HCT116 (cell line): ENCODE data around the gene KRT14. TPM values are rescaled to one million over a fixed set of nuclear protein-coding genes. Genes with fewer than 3 reads are reported as not detected.

Experiments
- ATAC-seq: fragments of 200-7000 bp; cut with Tn5 transposase; 2 replicates; pipeline ENCODE4 v1.9.1; 2020; ENCODE audit warnings: mild to moderate bottlenecking, moderate library complexity
- BruUV-seq: library from RNA; stranded (reverse); fragments of 400-500 nt; replicated peaks from 2 replicates; lab custom pipeline; 2021; lab: Mats Ljungman, UMichigan
- CTCF ChIA-PET: fragments of 300-600 bp; sonication (Branson Sonifier 250); formaldehyde crosslinking; loops from one replicate; lab custom pipeline; 2021; ENCODE audit warnings: antibody characterized with exemption; lab: Charles Lee
- POLR2A ChIA-PET: fragments of 300-600, 350-600 bp; sonication (Branson Sonifier 250); formaldehyde crosslinking; loops from one replicate; lab custom pipeline; 2021; ENCODE audit warnings: antibody characterized with exemption; lab: Charles Lee
- RAD21 ChIA-PET, 2 experiments: fragments of 300-600 bp; sonication (Branson Sonifier 250); formaldehyde crosslinking; loops; one replicate each; lab custom pipeline; 2023; ENCODE audit warnings: low total read pairs in 2 of 2; ENCODE audit not compliant: uncharacterized antibody in 2 of 2, unreplicated experiment in 2 of 2, low non-redundant PET in 1 of 2; lab: Charles Lee
- DNase-seq: peaks from one replicate; pipeline ENCODE4 v3.0.0-alpha.2; 2010; ENCODE audit warnings: low read depth, low spot score
- H2AFZ ChIP-seq: fragments of 200-600 bp; shearing (Covaris generic), sonication (generic); 2 replicates; pipeline ENCODE4 v1.6.1; 2017; ENCODE audit warnings: low read depth, mixed run types, mixed read lengths, antibody characterized with exemption, low read length; ENCODE audit not compliant: poor library complexity, severe bottlenecking
- H3K27ac ChIP-seq: 2 replicates; pipeline ENCODE4 v1.5.1; 2012; ENCODE audit warnings: low read depth, low read length
- H3K27me3 ChIP-seq: fragments of 200-600 bp; sonication (generic); 2 replicates; pipeline ENCODE4 v1.6.1; 2016; ENCODE audit warnings: mixed run types, low read length, mixed read lengths; ENCODE audit not compliant: insufficient read depth
- H3K36me3 ChIP-seq, 2 experiments: fragments of 200-500 bp in 1 of 2; fragments of 200-600 bp in 1 of 2; sonication (Bioruptor generic) in 1 of 2; sonication (generic) in 1 of 2; 2 replicates each; pipeline versions ENCODE4 v1.5.1 to v1.6.1; 2014 to 2016; ENCODE audit warnings: low read length in 2 of 2, inconsistent platforms in 1 of 2, mixed read lengths in 1 of 2, mixed run types in 1 of 2; ENCODE audit not compliant: insufficient read depth in 2 of 2, control insufficient read depth in 1 of 2
- H3K4me1 ChIP-seq, 2 experiments: fragments of 200-600 bp in 1 of 2; sonication (generic) in 1 of 2; 2 replicates each; pipeline versions ENCODE4 v1.5.1 to v1.6.1; 2012 to 2017; ENCODE audit warnings: low read length in 2 of 2, inconsistent platforms in 1 of 2, mild to moderate bottlenecking in 1 of 2, mixed read lengths in 1 of 2, mixed run types in 1 of 2, moderate library complexity in 1 of 2; ENCODE audit not compliant: insufficient read depth in 2 of 2, control insufficient read depth in 1 of 2
- H3K4me2 ChIP-seq: fragments of 200-600 bp; sonication (generic); 2 replicates; pipeline ENCODE4 v1.6.1; 2017; ENCODE audit warnings: mixed run types, low read length, mixed read lengths
- H3K4me3 ChIP-seq, 2 experiments: fragments of 200-600 bp in 1 of 2; sonication (generic) in 1 of 2; replicated peaks in 1 of 2; 2 replicates each; pipeline ENCODE4 v1.5.1; 2011 to 2016; ENCODE audit warnings: low read length in 2 of 2, control low read depth in 1 of 2, low read depth in 1 of 2, mild to moderate bottlenecking in 1 of 2, mixed read lengths in 1 of 2, mixed run types in 1 of 2
- H3K79me2 ChIP-seq: fragments of 200-600 bp; sonication (generic); 2 replicates; pipeline ENCODE4 v1.6.1; 2017; ENCODE audit warnings: mild to moderate bottlenecking, mixed run types, low read length, moderate library complexity, mixed read lengths; ENCODE audit not compliant: insufficient read depth
- H3K9ac ChIP-seq: fragments of 200-600 bp; sonication (generic); 2 replicates; pipeline ENCODE4 v1.6.1; 2016; ENCODE audit warnings: low read length, mixed read lengths
- H3K9me2 ChIP-seq: fragments of 200-600 bp; sonication (generic), shearing (Covaris generic); 2 replicates; pipeline ENCODE4 v1.6.1; 2017; ENCODE audit warnings: mixed run types, mild to moderate bottlenecking, moderate library complexity; ENCODE audit not compliant: insufficient read depth
- H3K9me3 ChIP-seq, 2 experiments: fragments of 200-500 bp in 1 of 2; fragments of 200-600 bp in 1 of 2; sonication (Bioruptor generic) in 1 of 2; sonication (generic) in 1 of 2; 2 replicates each; pipeline ENCODE4 v1.6.1; 2014 to 2017; ENCODE audit warnings: low read length in 2 of 2, mixed read lengths in 2 of 2, inconsistent platforms in 1 of 2, low read depth in 1 of 2, mild to moderate bottlenecking in 1 of 2, mixed run types in 1 of 2, moderate library complexity in 1 of 2; ENCODE audit not compliant: control insufficient read depth in 1 of 2, insufficient read depth in 1 of 2
- H4K20me1 ChIP-seq: fragments of 200-600 bp; sonication (generic), shearing (Covaris generic); 2 replicates; pipeline ENCODE4 v1.6.1; 2017; ENCODE audit warnings: mixed run types, mild to moderate bottlenecking, moderate library complexity; ENCODE audit not compliant: insufficient read depth
- CBX3 ChIP-seq: IDR thresholded peaks from 2 replicates; pipeline ENCODE4 v1.6.1; 2012; ENCODE audit warnings: low read depth
- CEBPB ChIP-seq: IDR thresholded peaks from 2 replicates; pipeline ENCODE4 v1.6.1; 2012; ENCODE audit warnings: low read depth
- EGR1 ChIP-seq: IDR thresholded peaks from 2 replicates; pipeline ENCODE4 v1.6.1; 2012; ENCODE audit warnings: low read depth
- ELF1 ChIP-seq: IDR thresholded peaks from 2 replicates; pipeline ENCODE4 v1.6.1; 2012; ENCODE audit warnings: low read depth, borderline replicate concordance
- EZH2 ChIP-seq: fragments of 200-600 bp; sonication (generic); IDR thresholded peaks from 2 replicates; pipeline ENCODE4 v1.6.1; 2017; ENCODE audit warnings: antibody characterized with exemption, mixed run types
- FOSL1 ChIP-seq: IDR thresholded peaks from 2 replicates; pipeline ENCODE4 v1.6.1; 2012; ENCODE audit warnings: low read depth
- JUND ChIP-seq: IDR thresholded peaks from 2 replicates; pipeline ENCODE4 v1.6.1; 2012
- POLR2A ChIP-seq: IDR thresholded peaks from 2 replicates; pipeline ENCODE4 v1.7.0; 2011; ENCODE audit warnings: borderline replicate concordance; ENCODE audit not compliant: insufficient read depth, insufficient read length; ENCODE audit errors: extremely low read depth
- POLR2AphosphoS5 ChIP-seq: IDR thresholded peaks from 2 replicates; pipeline ENCODE4 v1.6.1; 2011; ENCODE audit warnings: mild to moderate bottlenecking, low read depth, low read length, moderate library complexity
- RAD21 ChIP-seq: IDR thresholded peaks from 2 replicates; pipeline ENCODE4 v1.6.1; 2012; ENCODE audit warnings: low read depth, mild to moderate bottlenecking
- REST ChIP-seq: IDR thresholded peaks from 2 replicates; pipeline ENCODE4 v1.6.1; 2012; ENCODE audit warnings: low read depth
- SIN3A ChIP-seq: IDR thresholded peaks from 2 replicates; pipeline ENCODE4 v1.6.1; 2012; ENCODE audit warnings: low read depth
- SP1 ChIP-seq: IDR thresholded peaks from 2 replicates; pipeline ENCODE4 v1.6.1; 2012; ENCODE audit warnings: low read depth
- SRF ChIP-seq: IDR thresholded peaks from 2 replicates; pipeline ENCODE4 v1.6.1; 2012; ENCODE audit warnings: low read depth
- TCF7L2 ChIP-seq: IDR thresholded peaks from 2 replicates; pipeline ENCODE4 v1.7.0; 2011; ENCODE audit warnings: borderline replicate concordance, inconsistent platforms; ENCODE audit not compliant: insufficient read depth, insufficient read length; ENCODE audit errors: extremely low read depth
- YY1 ChIP-seq: IDR thresholded peaks from 2 replicates; pipeline ENCODE4 v1.6.1; 2011; ENCODE audit warnings: low read length, low read depth, moderate library complexity, mild to moderate bottlenecking; ENCODE audit not compliant: insufficient replicate concordance; ENCODE audit errors: extremely low read depth
- ZBTB33 ChIP-seq: IDR thresholded peaks from 2 replicates; pipeline ENCODE4 v1.6.1; 2011; ENCODE audit warnings: mild to moderate bottlenecking, low read length, moderate library complexity; ENCODE audit not compliant: insufficient replicate concordance; ENCODE audit errors: extremely low read depth
- ZFX ChIP-seq: fragments of 450-650 bp; IDR thresholded peaks from 2 replicates; pipeline ENCODE4 v1.6.1; 2017
- ZNF274 ChIP-seq: fragments of 200-500 bp; sonication (Bioruptor generic); IDR thresholded peaks from 2 replicates; pipeline ENCODE4 v1.6.1; 2014; ENCODE audit warnings: mild to moderate bottlenecking, low read depth, low read length, inconsistent platforms
- intact Hi-C: fragments of 100-400 bp; cut with micrococcal nuclease; formaldehyde crosslinking; loops from 2 replicates; pipeline ENCODE4 v1.10.0; 2022
- total RNA-seq: library from RNA; stranded (reverse); gene quantifications from one replicate; pipeline ENCODE4 v1.2.1, GENCODE V29; 2021; ENCODE audit not compliant: unreplicated experiment
- TF ChIP-seq, protein P1 (sequence below): IDR thresholded peaks from 2 replicates; pipeline ENCODE4 v1.6.1; 2012

KRT14 gene
- total RNA-seq, 1 experiment from 2014 or later, result not detected

DNA sequence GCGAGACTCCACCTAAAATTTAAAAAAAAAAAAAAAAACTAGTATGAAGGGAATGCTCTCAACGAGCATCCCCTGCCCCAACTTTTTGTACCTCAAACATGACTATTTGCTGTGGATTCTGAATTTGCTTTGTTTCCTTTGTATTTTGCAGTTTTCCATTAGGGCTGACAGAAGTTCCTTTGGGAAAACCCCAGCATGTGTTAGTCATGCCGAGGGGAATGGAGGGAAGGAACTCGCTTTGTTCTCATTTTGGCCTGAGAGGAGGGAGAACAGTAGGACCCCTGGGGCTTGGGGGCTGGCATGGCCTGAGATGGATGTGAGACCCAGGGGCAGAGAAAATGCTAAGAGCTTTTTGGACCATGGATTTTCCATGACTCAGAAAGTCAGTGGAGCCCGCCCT lies 35.3 kb downstream of the KRT14 start:
- Histone ChIP-seq H3K4me2 (no peak overlapping the region), H3K79me2 (no peaks in the 10 kb centered on the region), H3K36me3 (no peaks in the 10 kb centered on the region), H3K27me3 (no peaks in the 10 kb centered on the region), H3K9me2 (no peaks in the 10 kb centered on the region), H3K9ac (no peak overlapping the region), H3K4me3 (no peak overlapping the region), H3K4me1 (peaks cover 30 to 62% of the 10 kb centered on the region in 2 experiments), H3K9me3 (peaks cover 0 to 5% of the 10 kb centered on the region in 2 experiments; a peak in 1 of 4 replicates), H3K27ac (no peak overlapping the region)
- BruUV-seq, result no TSS peak
- no peak for DNase-seq
- intact Hi-C loops, result no loop called here
- POLR2A ChIA-PET, result interaction anchor here (4.2 to 5.5 kb wide), 2 partner anchors 26 to 97 kb away, joined by 25 to 148 read pairs; partner anchors contain the start of genes KRT15 and KRT19
- ATAC-seq, result no peak
- RAD21 ChIA-PET, result no interaction called here
- CTCF ChIA-PET, result interaction anchor here (1.4 to 7.3 kb wide), 4 partner anchors 28 to 112 kb away, joined by 3 to 203 read pairs (median 110); partner anchors contain the start of gene KRT15
- TF ChIP-seq YY1, result no peak
- no peak for TF ChIP-seq SP1
- no peak for TF ChIP-seq RAD21
- no peak for TF ChIP-seq ELF1
- TF ChIP-seq, protein P1, sequence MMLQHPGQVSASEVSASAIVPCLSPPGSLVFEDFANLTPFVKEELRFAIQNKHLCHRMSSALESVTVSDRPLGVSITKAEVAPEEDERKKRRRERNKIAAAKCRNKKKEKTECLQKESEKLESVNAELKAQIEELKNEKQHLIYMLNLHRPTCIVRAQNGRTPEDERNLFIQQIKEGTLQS, result no peak
- TF ChIP-seq EGR1, result no peak
- no peak for TF ChIP-seq ZNF274
- TF ChIP-seq JUND, result no peak
- no peak for TF ChIP-seq FOSL1
- TF ChIP-seq EZH2, result no peak
- TF ChIP-seq CEBPB, result no peak
- TF ChIP-seq ZBTB33, result no peak
- no peak for TF ChIP-seq SRF
- no peak for TF ChIP-seq POLR2A
- TF ChIP-seq ZFX, result no peak
- no peak for TF ChIP-seq TCF7L2
- TF ChIP-seq CBX3, result no peak
- TF ChIP-seq REST, result no peak
- TF ChIP-seq POLR2AphosphoS5, result no peak
- no peak for TF ChIP-seq SIN3A
- TF ChIP-seq, all 23 proteins: peak for 0
- no peaks in the 10 kb centered on the region for H4K20me1 ChIP-seq
- H2AFZ ChIP-seq, result no peak overlapping the region
